GM18511 (cell line): ENCODE data around the gene HDGF.

ENCODE experiments used
- ATAC-seq: cut with Tn5 transposase; IDR thresholded peaks from one replicate; pipeline ENCODE4 v1.9.1; 2021; ENCODE audit warnings: mild to moderate bottlenecking, moderate library complexity; ENCODE audit not compliant: unreplicated experiment

HDGF gene

GRCh38 chr1:156727492-156727891 lies 24.0 kb downstream of the HDGF start:
- ATAC-seq: no peak

- no peak for ATAC-seq
Measured at GRCh38 chr1:156726549-156727226, 24.8 kb downstream of the HDGF start.

DNA sequence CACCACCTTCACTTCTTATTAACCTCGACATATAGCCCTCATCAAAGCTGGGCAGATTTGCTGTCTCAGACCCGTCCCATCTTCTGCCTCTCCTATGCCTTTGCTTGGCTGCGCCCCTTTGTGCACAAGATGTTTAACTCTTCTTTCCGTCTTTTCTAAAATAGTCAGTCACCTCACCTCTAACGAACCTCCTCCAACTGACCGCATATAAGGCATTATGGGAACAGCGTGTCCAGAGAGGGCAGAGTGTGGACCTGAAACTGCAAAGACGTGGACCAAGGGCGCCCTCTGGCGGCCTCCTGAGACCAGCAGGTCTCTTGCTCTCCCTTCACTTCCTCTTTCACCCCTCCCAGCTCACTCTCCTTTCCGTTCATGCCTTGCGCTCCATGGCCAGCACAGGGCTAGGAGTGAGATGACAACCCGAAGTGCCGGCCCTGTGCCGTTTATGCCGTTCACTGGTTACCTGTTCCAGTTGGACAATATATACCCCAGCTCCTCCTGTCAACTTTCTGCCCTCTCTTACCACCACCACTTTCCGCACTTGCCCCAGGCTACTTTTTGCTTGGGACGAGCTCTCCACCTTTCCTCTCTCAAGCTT lies 25.7 kb downstream of the HDGF start:
- peak; percentile 32 for ATAC-seq

- ATAC-seq: no peak
Measured at GRCh38 chr1:156721535-156721934, 29.9 kb downstream of the HDGF start.

DNA sequence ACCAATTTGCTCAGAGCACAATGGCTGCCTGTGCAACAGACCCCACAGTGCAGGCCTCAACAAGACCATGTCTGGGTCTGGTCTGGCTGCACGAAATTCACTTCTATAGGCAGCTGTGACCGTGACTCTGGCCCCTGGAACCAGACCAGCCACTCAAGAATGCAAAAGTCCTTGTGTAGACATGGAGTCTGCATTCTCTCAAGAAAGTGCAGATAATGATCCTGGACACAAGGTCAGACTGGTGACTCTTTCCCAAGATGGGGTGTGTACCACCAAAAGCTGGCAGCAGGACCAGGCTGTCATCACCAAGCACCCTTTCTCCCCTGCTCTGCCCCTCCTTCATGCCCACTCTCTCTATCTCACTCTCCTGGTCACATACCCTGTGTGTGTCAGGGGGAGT lies 30.3 kb downstream of the HDGF start:
- ATAC-seq: no peak

GRCh38 chr1:156717351-156717750 lies 34.1 kb downstream of the HDGF start:
- ATAC-seq: no peak

GRCh38 chr1:156714830-156715229 lies 36.6 kb downstream of the HDGF start:
- ATAC-seq: no peak

- no peak for ATAC-seq
Measured at GRCh38 chr1:156712626-156713025, 38.8 kb downstream of the HDGF start.

DNA sequence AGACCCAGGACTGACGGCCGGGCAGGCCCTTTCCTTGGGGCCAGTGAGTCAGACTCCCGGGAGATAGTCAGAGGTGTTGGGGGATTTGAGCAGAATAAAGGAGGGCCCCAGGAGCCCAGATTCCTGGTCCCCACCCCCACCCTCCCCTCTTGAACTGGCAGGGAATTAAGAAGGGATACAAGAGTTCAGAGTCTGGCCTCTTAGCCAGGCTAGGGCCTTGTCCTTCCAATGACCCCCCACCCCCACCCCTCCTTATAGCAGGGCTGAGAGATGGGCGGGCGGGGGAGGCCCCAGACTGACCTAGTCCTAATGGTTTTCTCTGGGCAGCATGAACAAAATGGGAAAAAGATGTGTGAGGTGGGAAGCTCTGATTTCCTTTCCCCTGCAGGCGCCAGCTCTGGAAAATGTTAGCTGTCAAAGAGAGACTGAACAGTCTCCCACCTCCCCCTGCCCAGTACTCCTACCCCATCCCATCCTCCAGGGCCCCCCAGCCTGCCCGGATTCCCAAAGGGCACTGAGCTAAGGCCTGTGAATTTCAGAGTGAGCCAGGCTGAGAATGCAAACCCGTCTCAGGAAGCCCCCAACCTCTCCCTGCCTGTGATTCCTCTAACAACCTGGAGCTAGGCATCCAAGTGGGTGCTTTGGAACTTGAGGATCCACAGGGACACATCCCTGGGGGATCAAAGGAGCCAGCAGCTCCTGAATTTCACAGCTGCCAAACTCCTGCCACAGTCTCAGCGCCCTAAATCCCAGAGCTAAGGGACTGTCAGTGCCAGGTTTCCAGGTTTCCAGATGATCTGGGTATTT lies 40.3 kb downstream of the HDGF start:
- ATAC-seq: no peak

DNA sequence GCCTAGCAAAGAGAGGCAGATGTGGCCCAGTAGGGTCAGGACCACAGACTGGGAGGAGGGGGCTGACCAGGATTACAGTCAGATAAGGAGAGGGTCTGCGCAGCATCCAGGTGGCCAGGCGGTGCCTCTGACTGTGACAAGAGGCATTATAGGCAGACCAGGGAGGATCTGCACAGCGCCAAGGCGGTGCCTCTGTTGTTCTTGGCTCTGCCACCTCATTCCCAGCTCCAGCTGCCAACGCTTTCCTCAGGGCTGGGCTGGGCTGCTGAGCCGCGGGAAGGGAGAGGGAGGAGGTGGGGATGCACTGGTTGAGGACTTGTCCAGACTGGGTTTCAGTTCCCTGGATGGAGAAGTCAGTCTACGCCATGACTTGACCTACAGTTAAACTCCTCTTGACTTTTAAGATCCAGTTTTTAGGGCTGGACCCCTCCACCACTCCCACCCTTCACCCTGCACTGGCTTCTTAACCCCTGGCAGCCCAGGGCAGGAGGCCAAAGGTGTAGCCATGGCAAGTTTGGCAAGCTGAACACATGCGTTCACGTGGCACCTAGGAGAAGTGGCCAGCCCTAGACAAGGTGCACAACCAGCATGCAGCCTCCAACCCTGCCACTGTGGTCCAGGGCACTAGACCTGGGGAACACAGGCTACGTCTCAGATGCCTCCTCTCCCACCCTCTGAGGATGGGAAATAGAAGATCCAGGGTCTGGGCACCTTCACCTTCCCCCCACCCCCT lies 41.6 kb downstream of the HDGF start:
- ATAC-seq: no peak

GRCh38 chr1:156709031-156709430 lies 42.4 kb downstream of the HDGF start:
- ATAC-seq: no peak

GRCh38 chr1:156708218-156708661 lies 43.2 kb downstream of the HDGF start:
- no peak for ATAC-seq

- ATAC-seq: no peak
Measured at GRCh38 chr1:156707417-156708217, 43.9 kb downstream of the HDGF start.

DNA sequence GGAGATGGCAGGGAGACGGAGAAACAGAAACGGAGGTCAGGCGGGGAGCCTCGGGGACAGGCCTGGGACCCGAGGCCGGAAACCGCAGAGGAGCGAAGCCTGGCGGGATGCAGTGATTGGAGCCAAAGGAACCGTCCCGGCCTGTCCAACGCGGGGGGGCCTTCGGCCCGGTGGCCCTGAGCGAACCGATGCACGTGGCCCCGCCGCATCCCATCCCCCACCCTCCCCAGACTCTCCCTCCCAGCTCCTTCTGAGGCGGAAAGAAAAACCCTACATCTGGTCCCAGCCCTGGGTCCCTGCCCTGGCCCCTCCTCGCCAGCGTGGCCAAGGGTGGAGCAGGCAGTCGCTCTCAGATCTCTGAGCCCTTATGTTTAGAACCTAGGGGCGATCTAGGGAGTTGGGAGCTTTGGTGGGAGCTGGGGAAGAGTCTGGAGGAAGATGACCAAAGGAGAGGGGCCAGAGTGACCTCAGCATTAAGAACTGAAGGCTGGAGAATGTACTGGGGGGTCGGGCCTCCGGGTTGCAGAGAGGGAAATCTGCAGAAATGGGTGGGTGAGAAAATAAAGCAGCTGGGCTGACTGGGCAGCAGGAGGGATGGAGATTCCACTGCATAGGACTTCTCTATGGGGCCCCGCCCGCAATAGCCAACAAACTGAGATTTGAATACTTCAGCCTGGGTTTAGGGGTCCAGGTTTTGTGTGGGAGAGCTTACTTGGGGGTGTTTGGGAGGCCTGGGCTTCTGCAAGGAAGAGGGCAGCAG lies 44.6 kb downstream of the HDGF start:
- ATAC-seq: no peak

- no peak for ATAC-seq
Measured at GRCh38 chr1:156705918-156706656, 45.4 kb downstream of the HDGF start.

GRCh38 chr1:156705321-156705917 lies 46.1 kb downstream of the HDGF start, which contains the start of gene CRABP2:
CRABP2 (minus strand) TSS chr1:156705583; CDS start chr1:156705446, 137 bp downstream.
- no peak for ATAC-seq

DNA sequence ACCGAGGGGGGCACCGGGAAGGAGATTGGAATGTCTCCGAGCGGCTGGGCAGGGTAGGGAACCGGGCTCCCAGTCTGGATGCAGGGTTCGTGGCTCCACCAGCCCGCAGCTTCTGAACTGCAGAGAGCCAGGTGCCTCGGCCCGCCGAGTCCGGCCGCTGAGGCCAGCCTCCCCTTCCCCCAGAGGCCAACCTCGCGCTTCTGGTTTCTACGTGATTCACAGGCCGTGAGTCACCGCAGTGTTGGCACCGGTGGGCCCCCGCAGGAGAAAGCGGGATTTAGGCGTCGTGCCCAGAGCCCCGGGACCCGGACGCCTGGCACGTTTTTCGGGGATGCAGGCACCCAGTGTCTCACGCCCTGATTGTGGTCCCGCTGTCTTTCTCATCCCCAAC lies 46.5 kb downstream of the HDGF start:
- no peak for ATAC-seq

DNA sequence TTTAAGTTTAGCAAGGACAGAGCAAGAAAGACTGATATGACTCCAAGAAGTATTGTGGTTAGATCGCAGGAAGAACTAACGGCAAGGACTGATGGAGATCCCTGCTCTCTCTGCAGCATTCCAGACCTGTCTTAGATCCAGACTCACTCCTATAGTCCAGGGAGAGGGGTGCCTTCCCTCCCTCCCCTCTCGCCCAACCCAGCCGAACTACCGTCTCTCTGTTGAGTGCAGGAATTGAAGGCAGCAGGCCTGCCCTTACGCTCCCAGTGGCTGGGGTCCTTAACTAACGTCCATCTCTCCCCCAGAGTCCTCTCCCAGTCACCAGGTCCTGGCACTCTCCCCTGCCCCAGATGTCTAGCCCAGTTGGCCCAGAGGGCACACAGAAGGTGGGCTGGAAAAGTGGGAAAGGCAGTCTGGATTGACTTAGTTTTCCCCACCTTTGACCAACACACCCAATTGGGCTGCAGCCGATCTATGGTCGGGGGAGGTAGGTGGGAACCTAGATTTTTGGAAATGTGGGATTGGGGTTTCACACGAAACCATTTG lies 47.2 kb downstream of the HDGF start:
- no peak for ATAC-seq
